GM12874 (cell line): ENCODE data around the gene PCSK4.

Experiments
- TF ChIP-seq, protein P1 (sequence below): IDR thresholded peaks from 2 replicates; pipeline ENCODE4 v1.5.1; 2011; ENCODE audit warnings: low read depth, mild to moderate bottlenecking, control low read depth, low read length, moderate library complexity; ENCODE audit not compliant: insufficient read depth

Gene PCSK4

DNA sequence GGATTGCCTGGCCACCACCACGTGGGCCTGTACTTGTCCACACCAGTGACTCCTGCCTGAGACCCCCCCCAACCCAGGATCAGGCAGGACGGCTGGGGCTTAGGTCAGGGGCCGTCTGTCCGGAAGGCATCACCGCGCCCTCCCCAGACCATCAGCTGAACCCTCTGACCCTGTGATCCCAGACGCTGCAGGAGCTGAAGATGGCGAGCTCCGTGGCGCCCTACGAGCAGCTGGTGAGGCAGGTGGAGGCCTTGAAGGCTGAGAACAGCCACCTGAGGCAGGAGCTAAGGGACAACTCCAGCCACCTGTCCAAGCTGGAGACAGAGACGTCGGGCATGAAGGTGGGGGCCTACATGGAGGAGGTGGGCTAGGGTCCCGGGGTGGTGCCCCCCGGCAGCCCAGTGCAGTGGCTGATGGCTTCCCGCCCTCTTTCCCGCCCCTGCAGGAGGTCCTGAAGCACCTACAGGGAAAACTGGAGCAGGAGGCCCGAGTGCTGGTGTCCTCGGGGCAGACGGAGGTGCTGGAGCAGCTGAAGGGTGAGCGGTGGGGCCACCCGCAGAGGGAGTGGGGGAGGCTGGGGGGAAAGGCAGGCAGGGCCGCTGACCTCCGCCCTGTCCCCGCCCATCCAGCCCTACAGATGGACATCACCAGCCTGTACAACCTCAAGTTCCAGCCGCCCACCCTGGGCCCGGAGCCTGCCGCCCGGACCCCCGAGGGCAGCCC lies 37.2 kb downstream of the PCSK4 start:
- TF ChIP-seq, protein P1, sequence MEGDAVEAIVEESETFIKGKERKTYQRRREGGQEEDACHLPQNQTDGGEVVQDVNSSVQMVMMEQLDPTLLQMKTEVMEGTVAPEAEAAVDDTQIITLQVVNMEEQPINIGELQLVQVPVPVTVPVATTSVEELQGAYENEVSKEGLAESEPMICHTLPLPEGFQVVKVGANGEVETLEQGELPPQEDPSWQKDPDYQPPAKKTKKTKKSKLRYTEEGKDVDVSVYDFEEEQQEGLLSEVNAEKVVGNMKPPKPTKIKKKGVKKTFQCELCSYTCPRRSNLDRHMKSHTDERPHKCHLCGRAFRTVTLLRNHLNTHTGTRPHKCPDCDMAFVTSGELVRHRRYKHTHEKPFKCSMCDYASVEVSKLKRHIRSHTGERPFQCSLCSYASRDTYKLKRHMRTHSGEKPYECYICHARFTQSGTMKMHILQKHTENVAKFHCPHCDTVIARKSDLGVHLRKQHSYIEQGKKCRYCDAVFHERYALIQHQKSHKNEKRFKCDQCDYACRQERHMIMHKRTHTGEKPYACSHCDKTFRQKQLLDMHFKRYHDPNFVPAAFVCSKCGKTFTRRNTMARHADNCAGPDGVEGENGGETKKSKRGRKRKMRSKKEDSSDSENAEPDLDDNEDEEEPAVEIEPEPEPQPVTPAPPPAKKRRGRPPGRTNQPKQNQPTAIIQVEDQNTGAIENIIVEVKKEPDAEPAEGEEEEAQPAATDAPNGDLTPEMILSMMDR: no peak

DNA sequence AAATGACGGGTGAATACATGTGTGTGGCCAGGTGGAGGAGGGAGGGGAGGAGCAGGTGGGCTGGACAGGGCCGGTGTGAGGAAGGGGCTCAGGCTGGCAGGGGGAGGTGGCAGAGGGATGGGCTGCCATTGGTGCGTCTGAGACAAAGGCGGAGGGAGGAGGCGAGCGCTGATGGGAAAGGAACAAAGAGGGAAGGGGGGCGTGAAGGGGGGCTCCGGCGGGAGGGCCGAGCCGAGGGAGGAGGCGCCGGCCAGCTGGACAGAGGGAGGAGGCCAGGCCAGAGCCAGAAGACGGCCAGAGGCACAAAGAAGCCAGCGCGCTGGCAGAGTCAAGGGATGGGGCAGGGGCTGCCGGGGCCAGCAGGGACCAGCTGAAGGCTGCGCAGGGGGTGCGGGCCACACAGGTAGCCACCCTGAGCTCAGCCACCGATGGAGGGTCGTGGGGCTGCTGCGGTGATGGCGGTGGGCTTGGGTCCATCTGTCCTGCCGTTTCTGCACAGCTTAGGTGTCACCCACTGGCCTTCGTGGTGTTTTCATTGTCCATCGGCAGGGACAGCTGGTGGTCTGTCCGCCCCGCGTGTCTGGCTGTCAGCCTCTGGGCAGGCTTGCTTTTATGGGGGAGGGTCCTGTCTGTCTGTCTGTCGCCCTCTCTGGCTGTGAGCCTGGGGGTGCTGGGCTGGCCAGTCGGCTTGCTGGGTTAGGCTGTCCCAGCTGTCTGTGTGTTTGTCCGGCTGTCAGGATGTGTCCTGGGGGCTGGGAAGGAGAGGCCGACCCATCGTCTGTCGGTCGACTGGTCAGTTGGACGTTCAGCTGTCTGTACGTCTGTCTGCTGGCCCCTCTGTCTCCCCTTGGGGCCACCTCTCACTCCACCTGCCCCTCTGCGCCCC lies 38.0 kb downstream of the PCSK4 start:
- TF ChIP-seq, protein P1: no peak

DNA sequence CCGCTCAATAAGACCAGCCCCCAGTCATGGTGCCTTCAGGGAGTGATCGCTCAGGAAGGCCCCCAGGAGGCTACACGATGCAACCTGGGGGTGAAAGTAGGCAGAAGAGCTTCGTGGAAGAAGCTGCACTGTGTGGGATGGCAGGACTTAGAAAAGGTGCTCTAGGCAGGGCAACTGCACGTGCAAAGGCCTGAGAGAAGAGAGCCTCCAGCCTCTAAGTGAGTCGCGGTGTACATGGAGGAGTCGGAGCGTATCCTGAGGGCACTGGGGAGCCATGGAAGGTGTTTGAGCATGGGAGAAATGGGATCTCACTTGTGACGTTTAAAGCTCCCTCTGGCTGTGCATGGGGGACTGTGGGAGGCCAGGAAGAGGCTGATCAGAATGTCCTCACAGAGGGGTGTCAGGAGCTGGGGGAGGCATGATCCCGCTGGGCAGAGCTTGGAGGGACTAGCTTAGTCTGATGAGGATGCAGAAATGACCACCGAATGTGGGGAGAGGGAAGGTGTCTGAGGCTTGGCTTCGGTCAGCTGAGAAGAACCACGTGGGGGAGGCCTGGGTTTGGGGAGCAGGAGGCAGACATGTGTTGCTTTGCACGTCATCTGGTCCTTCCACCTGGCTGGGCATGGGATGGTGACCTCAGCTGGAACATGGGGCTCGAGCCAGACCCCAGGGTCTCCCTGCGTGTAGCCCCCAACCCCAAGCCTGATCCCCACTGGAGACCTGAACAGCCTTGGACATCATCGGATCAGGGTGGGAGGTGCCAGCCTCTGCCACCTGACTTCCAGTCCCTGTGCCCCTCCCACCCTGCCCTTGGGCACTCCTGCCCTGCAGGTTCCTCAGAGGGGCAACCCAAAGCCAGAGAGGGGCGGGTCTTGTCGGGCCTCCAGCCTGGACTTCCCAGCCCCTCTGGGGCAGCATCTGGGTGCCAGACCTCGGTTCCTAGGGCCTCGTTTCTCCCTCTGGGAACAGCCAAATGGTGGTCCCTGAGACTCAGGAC lies 39.1 kb downstream of the PCSK4 start:
- TF ChIP-seq, protein P1: no peak

DNA sequence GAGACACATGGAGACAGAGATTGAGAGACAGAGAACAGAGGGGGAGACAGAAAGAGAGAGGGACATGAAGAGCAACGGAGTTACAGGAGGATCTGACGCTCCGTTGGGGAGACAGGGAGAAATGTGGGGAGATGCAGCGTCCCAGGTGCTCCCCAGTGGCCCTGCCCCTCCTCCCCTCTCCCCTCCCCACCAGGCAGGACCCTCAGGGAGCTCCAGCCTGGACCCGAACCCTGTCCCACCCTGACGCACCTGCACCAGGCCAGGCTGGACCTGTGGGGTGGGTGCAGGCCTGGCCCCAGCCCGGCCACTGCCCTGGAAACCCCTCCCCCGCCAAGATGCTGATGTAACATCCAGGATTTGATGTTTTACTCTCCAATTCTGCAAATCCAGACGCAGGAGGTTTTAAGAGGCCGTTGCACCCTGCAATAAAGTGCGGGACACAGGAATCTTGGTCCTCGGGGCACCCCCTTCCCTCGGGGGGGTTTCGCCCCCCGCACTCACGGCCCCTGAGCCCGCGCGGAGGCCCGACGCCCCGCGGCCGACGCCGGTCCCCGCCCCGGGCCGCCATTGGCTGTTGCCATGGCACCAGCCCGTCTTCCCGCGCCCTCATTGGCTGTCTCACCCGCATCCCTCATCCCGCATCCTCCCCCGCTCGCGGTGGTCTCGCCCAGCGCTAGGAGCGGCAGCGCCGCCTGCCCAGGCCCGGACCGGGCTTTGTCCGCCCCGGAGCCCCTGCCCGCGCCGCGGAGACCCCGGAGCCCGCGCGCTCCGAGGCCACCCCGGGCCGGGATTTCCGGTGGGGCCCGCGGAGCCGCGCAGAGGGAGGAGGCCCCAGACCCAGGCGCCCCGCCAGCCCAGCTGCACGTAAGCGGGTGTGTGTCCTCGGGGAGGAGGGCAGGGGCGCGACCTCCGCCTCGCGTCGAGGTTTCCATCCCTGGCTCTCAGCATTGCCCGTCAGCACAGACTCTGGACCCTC lies 40.4 kb downstream of the PCSK4 start, which contains the start of gene APC2:
TSS of gene APC2 (plus strand) at position 655 of the 976 bp plus-strand sequence. CDS start 2,881 bp downstream, outside the sequence.
- TF ChIP-seq, protein P1: no peak

DNA sequence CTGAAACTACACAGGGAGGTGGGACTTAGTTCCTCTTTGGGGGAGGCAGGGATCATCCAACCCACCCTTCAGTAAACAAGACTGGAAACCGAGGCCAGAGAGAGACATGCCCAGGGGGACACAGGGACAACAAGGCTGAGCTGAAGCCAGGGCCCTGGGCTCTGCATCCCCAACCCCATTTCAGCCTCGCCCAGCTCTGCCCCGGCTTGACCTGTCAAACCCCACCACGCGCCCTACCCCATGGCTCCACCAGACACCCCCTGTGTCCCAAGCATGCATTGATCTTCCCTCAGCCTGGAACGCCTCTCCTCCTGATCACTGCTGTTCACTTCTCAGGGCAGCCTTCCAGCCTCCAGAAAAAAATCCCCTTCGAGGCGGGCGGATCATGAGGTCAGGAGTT lies 42.2 kb downstream of the PCSK4 start:
- TF ChIP-seq, protein P1: no peak

DNA sequence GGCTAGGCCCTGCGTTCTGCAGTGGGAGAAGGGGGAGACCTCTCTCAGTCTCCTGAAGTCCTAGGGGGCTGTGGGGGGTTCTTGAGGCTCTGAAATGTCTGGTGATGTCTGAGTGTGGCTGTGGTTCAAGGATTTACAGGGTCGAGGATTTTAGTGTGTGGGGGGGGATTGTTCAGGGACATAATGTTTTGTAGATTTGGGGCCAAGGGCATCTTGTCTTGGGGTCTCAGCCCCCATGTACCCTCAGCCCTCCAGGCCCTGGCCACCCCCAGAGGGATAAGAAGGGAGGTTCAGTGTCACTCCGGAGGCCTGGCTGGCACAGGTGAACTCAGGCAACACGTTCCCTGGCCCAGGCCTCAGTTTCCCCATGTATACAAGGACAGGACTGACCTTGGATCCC lies 42.6 kb downstream of the PCSK4 start:
- TF ChIP-seq, protein P1: no peak
